Melanocyte of skin (primary cell): ENCODE results near the gene RXFP1. TPM values are rescaled to one million over a fixed set of nuclear protein-coding genes. Genes with fewer than 3 reads are reported as not detected.

Experiments
- small RNA-seq, 2 donors: library from RNA; depleted of rRNA; stranded (forward); fragments of <200 nt; gene quantifications; one replicate each; pipeline ENCODE3, GENCODE V24; 2012
- total RNA-seq, 2 donors: library from RNA; depleted of rRNA; stranded (reverse); fragments of >200 nt; gene quantifications; 2 replicates each; pipeline ENCODE4 v1.2.3, GENCODE V29; 2012

The RXFP1 gene
- total RNA-seq = not detected

DNA sequence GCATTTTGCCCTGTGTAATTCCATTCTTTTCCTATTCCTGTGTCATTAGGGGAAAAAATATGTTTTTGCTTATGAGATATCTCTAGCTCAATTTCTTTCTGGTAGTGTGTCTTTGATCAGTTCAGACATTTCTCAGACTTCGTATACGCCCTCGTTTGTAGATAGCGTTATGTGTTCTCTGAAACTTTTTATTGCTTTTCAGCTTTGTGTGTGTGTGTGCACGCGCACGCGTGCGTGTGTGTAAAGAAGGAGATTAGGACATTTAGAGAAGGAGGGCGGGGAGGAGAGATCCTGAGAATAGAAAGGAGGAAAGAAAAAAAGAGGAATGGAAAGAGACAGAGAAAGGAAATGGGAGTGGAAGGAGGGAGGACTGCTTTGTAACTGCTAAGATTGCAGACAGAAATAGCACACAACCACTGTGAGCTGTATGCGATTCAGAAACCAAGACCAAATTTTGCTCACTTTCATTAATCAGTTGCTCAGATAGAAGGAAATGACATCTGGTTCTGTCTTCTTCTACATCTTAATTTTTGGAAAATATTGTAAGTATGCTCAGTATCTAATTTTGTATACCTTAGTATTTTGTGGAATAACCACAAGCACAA lies at the start of gene RXFP1:
TSS of gene RXFP1 (plus strand) at position 399 of the 605 bp plus-strand sequence. CDS start at position 494, 95 bp downstream.

GRCh38 chr4:158671665-158671914 lies 149.9 kb downstream of the RXFP1 start, which contains the start of gene C4orf46:
Gene C4orf46 (minus strand): TSS chr4:158671887. CDS start chr4:158671801, 86 bp downstream.

DNA sequence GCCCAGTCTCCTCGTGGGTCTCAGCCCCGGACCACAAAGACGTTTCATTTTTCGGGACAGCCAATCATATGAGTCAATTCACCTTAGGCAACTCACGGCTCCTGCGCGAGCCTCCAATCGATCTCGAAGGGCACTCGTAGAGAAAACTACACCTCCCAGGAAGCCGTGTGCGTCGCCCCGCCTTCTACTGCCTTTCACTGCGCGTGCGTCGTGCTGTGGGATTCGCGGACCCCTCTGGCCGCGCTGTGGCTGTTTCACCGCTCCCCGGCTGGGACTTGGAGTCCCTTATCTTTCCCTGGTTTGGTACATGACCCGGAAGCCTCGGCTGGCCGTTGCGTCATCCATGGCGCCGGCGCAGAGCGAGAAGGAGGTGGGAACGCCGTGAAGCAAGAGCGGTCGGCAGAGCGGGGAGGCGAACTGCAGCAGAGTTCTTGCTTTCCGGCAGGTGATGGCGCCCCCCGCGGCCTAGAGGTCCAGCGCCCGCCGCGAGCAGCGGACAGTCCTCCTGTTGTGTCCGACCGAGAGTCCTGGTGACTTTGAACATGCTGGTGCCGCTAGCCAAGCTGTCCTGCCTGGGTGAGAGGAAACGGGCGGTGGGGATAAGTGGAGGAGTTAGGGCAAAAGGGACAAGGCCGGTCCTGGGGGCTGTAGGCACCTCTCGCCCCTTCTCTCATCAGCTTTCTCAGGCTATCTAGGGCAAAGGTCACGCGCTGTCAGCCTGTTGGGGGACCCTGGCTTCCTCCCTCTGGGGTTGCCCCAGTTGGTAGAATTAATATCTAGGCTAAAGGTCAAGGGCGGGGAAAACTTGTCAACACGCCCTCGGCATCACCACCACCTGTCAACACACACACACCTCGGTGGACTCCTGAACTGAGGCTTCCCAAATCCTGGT lies 150.5 kb downstream of the RXFP1 start, which contains the start of gene ETFDH:
TSS of gene ETFDH (plus strand) at position 382 of the 892 bp plus-strand sequence. CDS start at position 543, 161 bp downstream.

Small RNAs within 50 kb of the gene (small RNA-seq; reads per million reads assigned to genes)
- 0 to 0.09 reads per million in 2 donors for gene RF00012

Other genes with a start within 250 kb of the RXFP1 start
- 10 to 100 TPM; 14.5 to 20.6 TPM for gene C4orf46, start 150.0 kb downstream of the RXFP1 start, total RNA-seq
- 10 to 100 TPM; 20.3 to 25.5 TPM for gene ETFDH, start 150.4 kb downstream of the RXFP1 start, total RNA-seq
- 10 to 100 TPM; 17.2 to 27.3 TPM for gene PPID, start 201.5 kb downstream of the RXFP1 start, total RNA-seq
- 100 to 1,000 TPM in 1 of 2 donors, 10 to 100 TPM in 1; 48.9 to 121 TPM for gene FNIP2, start 247.1 kb downstream of the RXFP1 start, total RNA-seq